Measurements from ENCODE around the gene TAPBPL. TPM values are rescaled to one million over a fixed set of nuclear protein-coding genes. Genes with fewer than 3 reads are reported as not detected.

TAPBPL gene
- total and polyA plus RNA-seq, 12 donors = 7.9 to 57.5 (median 17.0) TPM

DNA sequence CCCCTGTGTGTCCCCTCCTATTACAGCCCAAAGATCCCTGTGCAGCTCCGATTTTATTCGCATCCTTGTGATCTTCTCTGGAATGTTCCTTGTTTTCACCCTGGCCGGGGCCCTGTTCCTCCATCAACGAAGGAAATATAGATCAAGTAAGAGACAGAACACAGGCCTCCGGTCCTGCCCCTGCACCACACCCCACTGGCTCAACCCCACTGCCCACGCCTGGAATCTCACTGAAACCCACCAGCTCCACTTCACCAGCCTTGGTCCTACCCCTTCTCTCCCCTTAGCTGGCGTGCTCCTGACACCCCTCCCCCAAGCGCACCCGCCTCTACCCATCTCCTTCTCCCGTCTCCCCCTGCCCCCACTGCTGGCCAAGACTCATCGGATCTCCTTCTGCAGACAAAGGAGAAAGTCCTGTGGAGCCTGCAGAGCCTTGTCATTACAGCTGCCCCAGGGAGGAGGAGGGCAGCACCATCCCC is 934 bp upstream of the TAPBPL start:
- 7 to 9% methylated on average over 11 of the region's 11 CpGs for WGBS, 2 donors
- DNase-seq (no peak), ATAC-seq (peak in 6 of 8 donors; percentile 1 to 22 (median 8))
- Histone ChIP-seq H3K9me3 (no peaks in the 10 kb centered on the region), H3K4me3 (peak overlapping the region; percentile 56 to 85 (median 68)), H3K27ac (peak overlapping the region; percentile 92 to 100 (median 98)), H3K36me3 (peaks cover 0 to 51% (median 13%) of the 10 kb centered on the region in 9 donors), H3K27me3 (no peaks in the 10 kb centered on the region), H3K4me1 (peaks cover 4 to 31% (median 27%) of the 10 kb centered on the region in 9 donors)
- intact Hi-C loops (cut with DNase I) = loop anchor here in 1 of 10 donors (5.0 kb wide), 1 partner anchor 81 kb away; the partner anchor contains the start of gene GAPDH
- TF ChIP-seq, protein P1, sequence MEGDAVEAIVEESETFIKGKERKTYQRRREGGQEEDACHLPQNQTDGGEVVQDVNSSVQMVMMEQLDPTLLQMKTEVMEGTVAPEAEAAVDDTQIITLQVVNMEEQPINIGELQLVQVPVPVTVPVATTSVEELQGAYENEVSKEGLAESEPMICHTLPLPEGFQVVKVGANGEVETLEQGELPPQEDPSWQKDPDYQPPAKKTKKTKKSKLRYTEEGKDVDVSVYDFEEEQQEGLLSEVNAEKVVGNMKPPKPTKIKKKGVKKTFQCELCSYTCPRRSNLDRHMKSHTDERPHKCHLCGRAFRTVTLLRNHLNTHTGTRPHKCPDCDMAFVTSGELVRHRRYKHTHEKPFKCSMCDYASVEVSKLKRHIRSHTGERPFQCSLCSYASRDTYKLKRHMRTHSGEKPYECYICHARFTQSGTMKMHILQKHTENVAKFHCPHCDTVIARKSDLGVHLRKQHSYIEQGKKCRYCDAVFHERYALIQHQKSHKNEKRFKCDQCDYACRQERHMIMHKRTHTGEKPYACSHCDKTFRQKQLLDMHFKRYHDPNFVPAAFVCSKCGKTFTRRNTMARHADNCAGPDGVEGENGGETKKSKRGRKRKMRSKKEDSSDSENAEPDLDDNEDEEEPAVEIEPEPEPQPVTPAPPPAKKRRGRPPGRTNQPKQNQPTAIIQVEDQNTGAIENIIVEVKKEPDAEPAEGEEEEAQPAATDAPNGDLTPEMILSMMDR (IDR thresholded peaks at IDR 0.05) = no peak

DNA sequence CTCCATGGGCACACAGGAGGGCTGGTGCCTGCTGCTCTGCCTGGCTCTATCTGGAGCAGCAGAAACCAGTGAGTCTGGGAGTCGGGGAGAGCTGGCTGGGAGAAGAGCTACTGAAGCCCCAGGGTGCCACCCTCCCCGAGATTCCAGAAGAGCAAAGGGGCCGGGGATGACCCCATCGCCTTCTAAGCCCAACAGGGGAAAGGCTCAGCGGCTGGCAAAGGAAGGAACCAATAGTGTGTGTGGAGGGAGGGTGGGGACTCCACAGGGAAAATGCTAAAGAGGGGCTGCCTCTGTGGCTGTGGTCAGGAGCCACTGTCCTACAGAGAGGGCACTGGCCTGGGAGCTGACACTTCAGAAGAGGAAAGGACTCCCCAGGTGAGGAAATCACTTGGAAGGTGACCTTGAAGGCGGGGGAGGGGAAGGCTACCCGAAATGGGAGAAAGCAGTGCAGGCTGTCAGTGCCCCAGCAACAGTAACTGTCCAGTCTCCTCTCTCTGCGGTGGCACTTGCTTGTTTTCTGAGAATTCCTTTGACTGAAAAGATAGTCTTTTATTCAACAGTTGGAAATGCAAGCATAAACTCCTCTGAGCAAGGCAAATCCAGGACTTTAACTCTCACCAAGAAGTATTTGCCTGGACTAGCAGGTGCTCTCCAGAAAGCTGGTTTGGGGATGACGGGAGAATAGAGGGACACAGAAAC is 552 bp downstream of the TAPBPL start:
- Histone ChIP-seq H3K27ac (peak overlapping the region; percentile 92 to 100 (median 98)), H3K4me3 (peak overlapping the region; percentile 56 to 85 (median 68)), H3K36me3 (peaks cover 0 to 53% (median 20%) of the 10 kb centered on the region in 9 donors), H3K9me3 (no peaks in the 10 kb centered on the region), H3K4me1 (peaks cover 4 to 31% (median 27%) of the 10 kb centered on the region in 9 donors), H3K27me3 (no peaks in the 10 kb centered on the region)
- intact Hi-C loops (cut with DNase I) = loop anchor here in 1 of 10 donors (5.0 kb wide), 1 partner anchor 80 kb away; the partner anchor contains the start of gene GAPDH
- TF ChIP-seq, protein P1 (IDR thresholded peaks at IDR 0.05) = no peak
- ATAC-seq = peak; percentile 26 to 63 (median 41)
- 7 to 17% methylated on average over 9 of the region's 9 CpGs for WGBS, 2 donors
- DNase-seq = peak in 1 of 2 donors; percentile 58

DNA sequence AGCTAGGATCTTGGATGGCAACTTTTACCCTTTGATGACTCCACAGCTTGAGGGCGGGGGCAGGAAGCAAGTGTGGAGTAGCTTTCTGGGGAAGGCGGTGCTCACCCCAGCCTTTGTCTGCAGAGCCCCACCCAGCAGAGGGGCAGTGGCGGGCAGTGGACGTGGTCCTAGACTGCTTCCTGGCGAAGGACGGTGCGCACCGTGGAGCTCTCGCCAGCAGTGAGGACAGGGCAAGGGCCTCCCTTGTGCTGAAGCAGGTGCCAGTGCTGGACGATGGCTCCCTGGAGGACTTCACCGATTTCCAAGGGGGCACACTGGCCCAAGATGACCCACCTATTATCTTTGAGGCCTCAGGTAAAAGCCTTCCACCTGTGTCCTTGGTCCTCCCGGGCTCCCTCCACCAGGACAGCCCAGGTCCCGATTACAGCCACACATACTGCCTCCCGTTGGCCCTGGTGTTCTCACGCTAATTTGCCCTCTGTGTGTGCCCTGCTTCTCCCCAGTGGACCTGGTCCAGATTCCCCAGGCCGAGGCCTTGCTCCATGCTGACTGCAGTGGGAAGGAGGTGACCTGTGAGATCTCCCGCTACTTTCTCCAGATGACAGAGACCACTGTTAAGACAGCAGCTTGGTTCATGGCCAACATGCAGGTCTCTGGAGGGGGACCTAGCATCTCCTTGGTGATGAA is 1.2 kb downstream of the TAPBPL start:
- peak; percentile 5 to 47 (median 34) for ATAC-seq
- Histone ChIP-seq H3K27ac (peak overlapping the region; percentile 92 to 100 (median 98)), H3K4me1 (peaks cover 4 to 31% (median 27%) of the 10 kb centered on the region in 9 donors), H3K36me3 (peaks cover 0 to 53% (median 27%) of the 10 kb centered on the region in 9 donors), H3K27me3 (no peaks in the 10 kb centered on the region), H3K9me3 (no peaks in the 10 kb centered on the region), H3K4me3 (peak overlapping the region in 9 of 10 donors; percentile 56 to 85 (median 66))
- TF ChIP-seq, protein P1 (IDR thresholded peaks at IDR 0.05) = no peak
- DNase-seq = peak; percentile 35 to 47
- 50 to 54% methylated on average over 17 of the region's 17 CpGs for WGBS, 2 donors
- intact Hi-C loops (cut with DNase I) = loop anchor here in 1 of 10 donors (5.0 kb wide), 1 partner anchor 79 kb away; the partner anchor contains the start of gene GAPDH

Data from heart right ventricle (tissue), 16 donors.